Activated CD8-positive, alpha-beta T cell treated with anti-CD3 and anti-CD28 coated beads for 36 hours (primary cell): Measurements from ENCODE around the gene TMEM120B. TPM values are rescaled to one million over a fixed set of nuclear protein-coding genes. Genes with fewer than 3 reads are reported as not detected.

Experiments used
- ATAC-seq: fragments of 200-7000 bp; cut with Tn5 transposase; one replicate; pipeline ENCODE4 v1.10.0; 2021; ENCODE audit warnings: mild to moderate bottlenecking, moderate library complexity
- CTCF ChIA-PET: fragments of 350-600 bp; sonication (Branson Sonifier 250); formaldehyde crosslinking; loops from one replicate; lab custom pipeline; 2021; ENCODE audit warnings: antibody characterized with exemption; lab: Charles Lee
- POLR2A ChIA-PET: fragments of 350-600 bp; sonication (Branson Sonifier 250); formaldehyde crosslinking; loops from one replicate; lab custom pipeline; 2021; ENCODE audit warnings: antibody characterized with exemption; lab: Charles Lee
- DNase-seq: peaks from one replicate; pipeline ENCODE4 v3.0.0-alpha.2; 2020
- H3K27ac Mint-ChIP-seq: one replicate; pipeline ENCODE4 v1.8.0; 2021; ENCODE audit warnings: mild to moderate bottlenecking, mixed read lengths
- H3K27me3 Mint-ChIP-seq: one replicate; pipeline ENCODE4 v1.8.0; 2021; ENCODE audit warnings: mixed read lengths
- H3K36me3 Mint-ChIP-seq: one replicate; pipeline ENCODE4 v1.8.0; 2021; ENCODE audit warnings: low read depth, mixed read lengths
- H3K4me1 Mint-ChIP-seq: one replicate; pipeline ENCODE4 v1.8.0; 2021; ENCODE audit warnings: low read depth, mixed read lengths
- H3K4me3 Mint-ChIP-seq: one replicate; pipeline ENCODE4 v1.8.0; 2021; ENCODE audit warnings: mild to moderate bottlenecking, moderate library complexity, mixed read lengths
- H3K9me3 Mint-ChIP-seq: one replicate; pipeline ENCODE4 v1.8.0; 2021; ENCODE audit warnings: mixed read lengths
- CTCF ChIP-seq: fragments of 200-600 bp; IDR thresholded peaks from one replicate; pipeline ENCODE4 v1.8.0; 2022; ENCODE audit warnings: antibody characterized with exemption, mild to moderate bottlenecking
- intact Hi-C: fragments of 100-400 bp; cut with micrococcal nuclease; formaldehyde crosslinking; loops from one replicate; pipeline ENCODE4 v1.10.0; 2022
- total RNA-seq, 2 experiments: library from RNA; stranded (reverse); gene quantifications; one replicate each; pipeline ENCODE4 v1.2.3, GENCODE V29; 2021

The TMEM120B gene
- total RNA-seq, 2 experiments from 2014 or later = 11.7 to 12.7 TPM

GRCh38 chr12:121781998-121782979 is 69.7 kb downstream of the TMEM120B start:
- H3K4me1 Mint-ChIP-seq = peaks cover 62% of the 10 kb centered on the region
- H3K27me3 Mint-ChIP-seq = no peaks in the 10 kb centered on the region
- ChIA-PET CTCF (interaction anchor here (0.7 to 14.8 kb wide), 12 partner anchors 9 to 107 kb away, joined by 3 to 420 read pairs (median 4); partner anchors contain the start of genes PSMD9, RHOF and TMEM120B), POLR2A (interaction anchor here (0.6 to 30.9 kb wide), 7 partner anchors 9 to 165 kb away, joined by 3 to 683 read pairs (median 3); partner anchors contain the start of genes RHOF and SETD1B)
- no peaks in the 10 kb centered on the region for H3K9me3 Mint-ChIP-seq
- ATAC-seq = peak; percentile 79
- H3K4me3 Mint-ChIP-seq = peak overlapping the region; percentile 59
- H3K27ac Mint-ChIP-seq = peak overlapping the region; percentile 92
- peak; percentile 89 for DNase-seq
- intact Hi-C loops = no loop called here
- H3K36me3 Mint-ChIP-seq = peaks cover 49% of the 10 kb centered on the region
- no peak for TF ChIP-seq CTCF

GRCh38 chr12:121783766-121784165 is 71.2 kb downstream of the TMEM120B start:
- ChIA-PET POLR2A (interaction anchor here (30.9 kb wide), 1 partner anchor 17 kb away, joined by 683 read pairs; the partner anchor contains the start of genes RHOF and SETD1B), CTCF (interaction anchor here (1.7 to 14.8 kb wide), 4 partner anchors 11 to 105 kb away, joined by 8 to 420 read pairs (median 16); partner anchors contain the start of genes PSMD9 and RHOF)
- ATAC-seq (no peak), DNase-seq (no peak)
- peak overlapping the region; percentile 80 for H3K27ac Mint-ChIP-seq
- peaks cover 58% of the 10 kb centered on the region for H3K36me3 Mint-ChIP-seq
- intact Hi-C loops = no loop called here
- H3K4me3 Mint-ChIP-seq = peak overlapping the region; percentile 4
- no peaks in the 10 kb centered on the region for H3K9me3 Mint-ChIP-seq
- TF ChIP-seq CTCF = no peak
- peaks cover 74% of the 10 kb centered on the region for H3K4me1 Mint-ChIP-seq
- H3K27me3 Mint-ChIP-seq = no peaks in the 10 kb centered on the region

DNA sequence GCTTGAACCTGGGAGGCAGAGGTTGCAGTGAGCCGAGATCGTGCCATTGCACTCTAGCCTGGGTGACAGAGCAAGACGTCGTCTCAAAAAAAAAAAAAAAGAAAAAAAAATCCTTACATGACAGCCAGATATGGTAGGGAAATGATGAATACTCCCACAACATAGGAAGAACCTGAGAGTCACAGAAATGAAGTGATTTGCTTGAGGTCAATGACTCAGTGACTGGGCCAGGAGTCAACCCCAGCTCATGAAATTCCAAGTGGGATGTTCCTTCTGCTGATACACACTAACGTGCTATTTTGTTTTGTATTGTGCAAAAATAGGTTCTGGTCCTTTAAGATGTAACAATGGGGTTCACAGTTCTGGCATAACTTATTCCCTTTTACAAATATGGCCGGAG is 71.9 kb downstream of the TMEM120B start:
- intact Hi-C loops = no loop called here
- ATAC-seq (no peak), DNase-seq (no peak)
- peak overlapping the region; percentile 80 for H3K27ac Mint-ChIP-seq
- TF ChIP-seq CTCF = no peak
- peak overlapping the region; percentile 38 for H3K4me3 Mint-ChIP-seq
- ChIA-PET CTCF (interaction anchor here (0.9 to 14.8 kb wide), 6 partner anchors 11 to 232 kb away, joined by 3 to 420 read pairs (median 7); partner anchors contain the start of genes PSMD9 and RHOF), POLR2A (interaction anchor here (0.7 to 30.9 kb wide), 2 partner anchors 16 to 203 kb away, joined by 3 to 683 read pairs; partner anchors contain the start of genes RHOF and SETD1B)
- H3K9me3 Mint-ChIP-seq = no peaks in the 10 kb centered on the region
- no peaks in the 10 kb centered on the region for H3K27me3 Mint-ChIP-seq
- H3K36me3 Mint-ChIP-seq = peaks cover 56% of the 10 kb centered on the region
- H3K4me1 Mint-ChIP-seq = peaks cover 74% of the 10 kb centered on the region

- H3K36me3 Mint-ChIP-seq = peaks cover 66% of the 10 kb centered on the region
- peak overlapping the region; percentile 58 for H3K4me3 Mint-ChIP-seq
- no peaks in the 10 kb centered on the region for H3K27me3 Mint-ChIP-seq
- H3K9me3 Mint-ChIP-seq = no peaks in the 10 kb centered on the region
- intact Hi-C loops = no loop called here
- H3K4me1 Mint-ChIP-seq = peaks cover 79% of the 10 kb centered on the region
- no peak for TF ChIP-seq CTCF
- DNase-seq = peak; percentile 66
- H3K27ac Mint-ChIP-seq = peak overlapping the region; percentile 100
- ChIA-PET POLR2A (interaction anchor here (1.0 to 30.9 kb wide), 2 partner anchors 14 to 74 kb away, joined by 3 to 683 read pairs; partner anchors contain the start of genes RHOF, SETD1B and TMEM120B), CTCF (interaction anchor here (0.8 to 14.8 kb wide), 7 partner anchors 9 to 25 kb away, joined by 3 to 420 read pairs (median 3); partner anchors contain the start of gene RHOF)
- ATAC-seq = no peak
Observed at GRCh38 chr12:121786440-121786825, 73.9 kb downstream of the TMEM120B start.
